ENCODE data around the gene HSPH1.
"Not testable (repeated sequence)": the region's sequence is repeated elsewhere in the genome, so short reads cannot be mapped to it uniquely, and the experiment has no call there.

Gene HSPH1

DNA sequence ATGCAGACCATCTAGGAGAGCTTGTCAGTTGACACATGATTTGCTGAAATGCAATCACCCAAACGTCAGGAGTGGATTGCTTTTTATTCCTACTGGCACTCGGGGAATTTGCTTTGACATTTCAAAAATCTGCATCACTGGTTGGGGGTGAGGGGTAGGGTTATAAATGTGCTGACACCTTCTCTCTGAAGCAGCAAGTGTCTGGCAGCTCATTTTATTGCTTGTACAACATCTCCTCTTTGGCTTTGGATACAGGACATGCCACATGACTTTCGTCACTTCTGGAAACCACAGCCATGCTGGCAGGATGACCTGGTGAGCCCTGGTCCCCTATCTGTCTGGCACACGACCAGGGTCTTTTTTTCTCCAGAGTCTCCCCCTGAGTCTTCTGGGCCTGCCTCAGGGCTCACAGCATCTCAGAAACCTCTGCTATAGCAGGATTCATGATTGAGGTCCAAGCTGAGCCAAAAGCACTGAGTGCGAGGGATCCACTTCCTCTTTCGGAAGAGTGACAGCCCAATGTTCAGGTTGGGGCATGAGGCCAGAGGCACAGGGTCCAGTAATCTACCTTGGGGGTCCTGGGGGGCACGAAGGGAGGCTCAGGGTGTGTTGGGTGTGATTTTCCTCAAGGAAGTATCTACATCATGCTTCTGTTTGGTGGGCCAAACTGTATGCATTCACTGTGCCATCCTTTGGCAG, 60.1 kb downstream of the HSPH1 start:
- no peak for ATAC-seq
- Mint-ChIP-seq H3K9me3 (no peaks in the 10 kb centered on the region), H3K4me3 (no peak overlapping the region), H3K36me3 (no peaks in the 10 kb centered on the region), H3K4me1 (no peaks in the 10 kb centered on the region), H3K27ac (no peak overlapping the region)
- no peak for DNase-seq (ENCODE audit: low spot score in 2 of 2)

DNA sequence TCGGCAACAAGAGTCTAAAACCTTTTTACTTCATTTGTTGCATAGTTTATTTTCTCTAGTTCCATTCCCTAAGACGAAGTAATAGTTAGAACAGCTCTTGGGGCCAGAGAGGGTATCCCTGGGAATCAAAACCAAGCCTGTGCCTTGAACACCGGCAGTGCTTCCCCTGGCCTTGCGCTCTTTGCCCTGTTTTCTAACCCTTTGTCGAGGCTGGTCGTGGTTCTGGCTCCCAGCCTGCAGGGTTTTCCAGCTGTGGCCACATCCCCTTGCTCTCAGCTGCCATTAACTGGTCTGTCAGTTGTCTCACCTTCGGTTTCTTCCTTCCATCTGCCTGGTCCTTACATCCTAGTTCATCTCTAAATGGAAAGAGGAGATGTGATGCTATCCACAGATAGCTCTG, 61.0 kb downstream of the HSPH1 start:
- Mint-ChIP-seq H3K4me3 (no peak overlapping the region), H3K4me1 (no peaks in the 10 kb centered on the region), H3K36me3 (no peaks in the 10 kb centered on the region), H3K9me3 (no peaks in the 10 kb centered on the region), H3K27ac (no peak overlapping the region)
- ATAC-seq (no peak), DNase-seq (ENCODE audit: low spot score in 2 of 2) (no peak)

GRCh38 chr13:31097911-31098434, 63.7 kb downstream of the HSPH1 start:
- H3K36me3 Mint-ChIP-seq; DNase-seq (ENCODE audit: low spot score in 2 of 2); H3K4me3 Mint-ChIP-seq; H3K9me3 Mint-ChIP-seq; H3K27ac Mint-ChIP-seq; ATAC-seq; H3K4me1 Mint-ChIP-seq: not testable (repeated sequence)

- no peak overlapping the region for H3K27ac Mint-ChIP-seq
- no peaks in the 10 kb centered on the region for H3K9me3 Mint-ChIP-seq
- H3K36me3 Mint-ChIP-seq, result no peaks in the 10 kb centered on the region
- H3K4me3 Mint-ChIP-seq, result no peak overlapping the region
- DNase-seq (ENCODE audit: low spot score in 2 of 2) (no peak), ATAC-seq (no peak)
- no peaks in the 10 kb centered on the region for H3K4me1 Mint-ChIP-seq
Observed at GRCh38 chr13:31096654-31097302, 64.9 kb downstream of the HSPH1 start.

GRCh38 chr13:31094331-31095015, 67.2 kb downstream of the HSPH1 start:
- ATAC-seq (no peak), DNase-seq (ENCODE audit: low spot score in 2 of 2) (no peak)
- no peaks in the 10 kb centered on the region for H3K4me1 Mint-ChIP-seq
- no peak overlapping the region for H3K27ac Mint-ChIP-seq
- H3K4me3 Mint-ChIP-seq, result no peak overlapping the region
- H3K9me3 Mint-ChIP-seq, result no peaks in the 10 kb centered on the region
- H3K36me3 Mint-ChIP-seq, result no peaks in the 10 kb centered on the region

- H3K36me3 Mint-ChIP-seq, result no peaks in the 10 kb centered on the region
- no peak for DNase-seq (ENCODE audit: low spot score in 2 of 2)
- H3K27ac Mint-ChIP-seq, result no peak overlapping the region
- no peak overlapping the region for H3K4me3 Mint-ChIP-seq
- H3K9me3 Mint-ChIP-seq, result no peaks in the 10 kb centered on the region
- H3K4me1 Mint-ChIP-seq, result no peaks in the 10 kb centered on the region
- no peak for ATAC-seq
Observed at GRCh38 chr13:31093145-31093885, 68.4 kb downstream of the HSPH1 start.

DNA sequence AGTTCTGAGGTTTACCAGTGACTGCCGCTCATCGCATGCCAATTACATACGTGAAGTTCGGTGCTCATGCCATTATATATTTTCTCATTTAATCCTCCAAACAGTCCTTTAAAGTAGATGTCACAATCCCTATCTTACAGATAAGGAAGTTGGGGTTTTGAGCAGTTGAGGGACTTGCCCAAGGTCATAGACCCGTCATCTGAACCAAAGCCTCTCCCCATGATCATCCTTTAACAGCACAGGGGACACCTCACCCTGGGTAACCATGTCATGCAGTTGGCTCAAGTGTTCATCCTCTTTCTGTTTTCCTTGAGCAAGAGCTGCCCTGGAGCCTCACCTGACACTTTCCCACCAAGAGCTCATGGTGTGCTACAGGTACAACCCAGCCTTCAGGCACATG, 69.1 kb downstream of the HSPH1 start:
- DNase-seq (ENCODE audit: low spot score in 2 of 2), result no peak
- Mint-ChIP-seq H3K9me3 (no peaks in the 10 kb centered on the region), H3K4me1 (no peaks in the 10 kb centered on the region), H3K4me3 (no peak overlapping the region), H3K27ac (no peak overlapping the region), H3K36me3 (no peaks in the 10 kb centered on the region)
- ATAC-seq, result no peak

DNA sequence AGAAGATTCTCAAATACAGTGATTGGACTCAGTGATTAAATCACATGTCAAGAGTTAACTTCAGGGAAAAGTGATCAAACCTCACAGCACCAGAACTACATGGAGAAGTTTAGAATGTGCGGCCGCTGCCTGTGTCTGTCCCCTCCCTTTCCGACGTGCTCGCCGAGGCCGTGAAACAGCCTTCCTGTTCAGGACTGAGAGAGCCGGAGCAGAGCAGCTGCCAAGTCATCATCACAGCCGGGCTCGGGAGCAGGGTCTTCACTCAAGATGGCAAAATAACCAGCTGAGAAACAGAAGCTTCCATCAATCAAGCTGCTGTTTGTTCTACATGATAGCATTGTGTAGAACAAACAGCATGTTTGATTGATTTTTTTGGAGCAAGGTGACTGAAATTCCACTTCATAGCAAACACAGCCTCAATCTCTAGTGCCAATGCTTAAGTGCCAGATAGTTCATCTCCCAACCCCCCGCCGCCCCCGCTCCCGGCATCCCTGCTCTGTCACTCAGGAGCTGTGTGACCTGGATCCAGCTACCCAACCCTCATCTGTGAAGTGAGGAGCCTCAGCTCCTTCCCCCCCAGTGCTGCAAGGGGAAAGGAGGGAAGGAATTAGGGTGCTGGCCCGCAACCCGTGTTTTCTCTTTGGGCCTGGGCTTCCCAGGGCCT, 70.6 kb downstream of the HSPH1 start:
- H3K9me3 Mint-ChIP-seq, result no peaks in the 10 kb centered on the region
- H3K27ac Mint-ChIP-seq, result no peak overlapping the region
- ATAC-seq (no peak), DNase-seq (ENCODE audit: low spot score in 2 of 2) (no peak)
- H3K4me3 Mint-ChIP-seq, result no peak overlapping the region
- H3K36me3 Mint-ChIP-seq, result no peaks in the 10 kb centered on the region
- H3K4me1 Mint-ChIP-seq, result no peaks in the 10 kb centered on the region

DNA sequence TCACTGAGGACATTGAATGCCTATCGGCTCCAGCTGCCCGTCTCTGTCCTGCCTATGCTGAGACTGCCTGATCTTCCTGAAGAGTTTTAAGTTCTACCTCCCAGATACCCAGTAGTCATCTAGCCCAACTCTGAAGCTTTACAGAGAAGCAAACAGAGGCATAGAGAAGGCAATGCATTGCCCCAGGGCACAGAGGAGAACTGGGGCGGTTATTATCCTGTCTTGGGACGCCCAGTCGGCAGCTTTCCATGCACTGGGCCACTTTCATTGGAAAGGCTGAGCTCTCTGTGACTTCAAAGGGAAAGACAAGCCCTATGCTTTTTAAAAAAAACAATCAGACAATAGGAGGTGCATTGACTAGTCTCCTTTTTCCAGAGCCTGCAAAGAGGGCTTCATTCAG, 71.6 kb downstream of the HSPH1 start:
- DNase-seq (ENCODE audit: low spot score in 2 of 2), result no peak
- H3K4me3 Mint-ChIP-seq, result no peak overlapping the region
- no peak for ATAC-seq
- no peak overlapping the region for H3K27ac Mint-ChIP-seq
- no peaks in the 10 kb centered on the region for H3K9me3 Mint-ChIP-seq
- no peaks in the 10 kb centered on the region for H3K36me3 Mint-ChIP-seq
- H3K4me1 Mint-ChIP-seq, result no peaks in the 10 kb centered on the region

DNA sequence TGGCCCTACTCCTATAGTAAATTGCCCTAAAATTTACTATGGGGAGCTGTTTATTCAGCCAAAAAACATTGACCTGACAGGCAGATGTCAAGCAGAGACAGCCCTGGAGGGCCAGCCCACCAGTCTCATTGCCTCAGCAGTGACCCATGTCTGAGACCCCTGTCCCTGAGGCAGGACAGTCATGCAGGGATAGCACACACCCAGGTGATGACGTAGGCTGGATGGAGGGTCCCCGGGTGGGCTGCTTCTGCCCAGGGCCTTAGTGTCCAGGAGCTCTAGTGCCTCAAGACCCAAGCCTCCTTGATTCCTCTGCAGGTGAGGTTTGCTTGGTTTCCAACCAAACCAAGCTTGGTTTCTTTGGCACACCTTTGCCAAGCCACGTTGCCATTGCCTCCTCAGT, 72.1 kb downstream of the HSPH1 start:
- Mint-ChIP-seq H3K27ac (no peak overlapping the region), H3K36me3 (no peaks in the 10 kb centered on the region), H3K4me1 (no peaks in the 10 kb centered on the region), H3K9me3 (no peaks in the 10 kb centered on the region), H3K4me3 (no peak overlapping the region)
- ATAC-seq, result no peak
- no peak for DNase-seq (ENCODE audit: low spot score in 2 of 2)

DNA sequence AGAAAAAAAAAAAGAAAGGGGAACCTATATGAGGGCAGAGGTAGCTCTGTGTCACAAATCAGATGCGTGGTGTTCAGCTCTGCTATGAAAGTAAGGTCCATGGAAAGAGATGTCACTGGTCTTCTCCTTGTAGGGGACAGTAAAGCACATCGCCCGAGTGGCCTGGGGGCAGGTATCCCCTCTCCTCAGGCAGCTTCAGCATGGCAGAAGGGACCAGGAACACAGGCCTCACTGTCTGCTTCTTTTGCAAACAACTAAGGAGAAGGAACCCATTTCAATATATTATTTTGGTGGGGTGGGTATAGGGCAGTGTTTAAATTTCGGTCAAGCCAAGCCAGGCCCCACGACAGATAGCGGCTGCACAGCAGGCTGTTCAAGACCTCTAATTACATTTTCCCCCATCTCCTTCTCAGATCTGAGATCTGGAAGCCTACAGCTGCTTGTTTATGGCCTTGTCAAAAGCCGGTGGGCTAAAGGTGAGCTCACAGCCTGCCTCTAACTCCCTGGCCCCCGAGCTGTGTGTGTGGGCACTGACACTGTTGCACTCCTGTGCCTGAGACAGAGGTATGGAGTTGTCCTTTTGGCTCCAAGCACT, 72.8 kb downstream of the HSPH1 start:
- DNase-seq (ENCODE audit: low spot score in 2 of 2) (no peak), ATAC-seq (no peak)
- Mint-ChIP-seq H3K4me3 (no peak overlapping the region), H3K36me3 (no peaks in the 10 kb centered on the region), H3K9me3 (no peaks in the 10 kb centered on the region), H3K4me1 (no peaks in the 10 kb centered on the region), H3K27ac (no peak overlapping the region)

Measured in stimulated activated effector memory CD8-positive, alpha-beta T cell treated with anti-CD3 and anti-CD28 coated beads, Interleukin-12 subunit alpha, Interleukin-12 subunit beta, amount 100 ng/mL, for 72 hours (primary cell).